Mammary epithelial cell (primary cell): ENCODE measurements around the gene IQCF6.

Experiments
- EZH2 ChIP-seq: IDR thresholded peaks from 2 replicates; pipeline ENCODE4 v1.6.1; 2012; ENCODE audit warnings: low read length, inconsistent platforms, borderline replicate concordance
- TF ChIP-seq, protein P1 (sequence below), 2 donors: IDR thresholded peaks in 1 of 2; conservative IDR thresholded peaks in 1 of 2; 2 replicates each; pipeline ENCODE4 v1.5.1; 2011 to 2012; ENCODE audit warnings: inconsistent platforms in 2 of 2, low read length in 2 of 2, mild to moderate bottlenecking in 2 of 2, control low read depth in 1 of 2, low read depth in 1 of 2; ENCODE audit not compliant: insufficient read depth in 1 of 2; ENCODE audit errors: extremely low read depth in 1 of 2

DNA sequence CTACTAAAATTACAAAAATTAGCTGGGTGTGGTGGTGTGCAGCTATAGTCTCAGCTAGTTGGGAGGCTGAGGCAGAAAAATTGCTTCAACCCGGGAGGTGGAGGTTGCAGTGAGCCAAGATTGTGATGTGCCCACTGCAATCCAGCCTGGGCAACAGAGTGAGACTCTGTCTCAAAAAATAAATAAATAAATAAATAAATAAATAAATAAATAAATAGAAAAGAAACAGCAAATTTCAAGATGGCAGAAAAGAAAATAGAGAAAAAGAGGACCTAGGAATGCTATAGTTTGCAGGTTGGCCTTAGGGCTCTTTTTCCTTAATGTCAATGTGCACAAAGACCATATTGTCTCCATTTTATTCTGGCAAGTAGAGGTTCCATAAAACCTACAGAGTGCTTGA, 28.2 kb downstream of the IQCF6 start:
- TF ChIP-seq, protein P1, sequence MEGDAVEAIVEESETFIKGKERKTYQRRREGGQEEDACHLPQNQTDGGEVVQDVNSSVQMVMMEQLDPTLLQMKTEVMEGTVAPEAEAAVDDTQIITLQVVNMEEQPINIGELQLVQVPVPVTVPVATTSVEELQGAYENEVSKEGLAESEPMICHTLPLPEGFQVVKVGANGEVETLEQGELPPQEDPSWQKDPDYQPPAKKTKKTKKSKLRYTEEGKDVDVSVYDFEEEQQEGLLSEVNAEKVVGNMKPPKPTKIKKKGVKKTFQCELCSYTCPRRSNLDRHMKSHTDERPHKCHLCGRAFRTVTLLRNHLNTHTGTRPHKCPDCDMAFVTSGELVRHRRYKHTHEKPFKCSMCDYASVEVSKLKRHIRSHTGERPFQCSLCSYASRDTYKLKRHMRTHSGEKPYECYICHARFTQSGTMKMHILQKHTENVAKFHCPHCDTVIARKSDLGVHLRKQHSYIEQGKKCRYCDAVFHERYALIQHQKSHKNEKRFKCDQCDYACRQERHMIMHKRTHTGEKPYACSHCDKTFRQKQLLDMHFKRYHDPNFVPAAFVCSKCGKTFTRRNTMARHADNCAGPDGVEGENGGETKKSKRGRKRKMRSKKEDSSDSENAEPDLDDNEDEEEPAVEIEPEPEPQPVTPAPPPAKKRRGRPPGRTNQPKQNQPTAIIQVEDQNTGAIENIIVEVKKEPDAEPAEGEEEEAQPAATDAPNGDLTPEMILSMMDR (conservative IDR thresholded peaks at IDR 0.05 in 1 of 2, IDR thresholded peaks at IDR 0.05 in 1 of 2; ENCODE audit: extremely low read depth in 1 of 2, insufficient read depth in 1 of 2, low read depth in 1 of 2, low read length in 2 of 2) = no peak
- TF ChIP-seq EZH2 = no peak
